GM12878 (cell line): ENCODE measurements around the gene PTPRN2. TPM values are rescaled to one million over a fixed set of nuclear protein-coding genes. Genes with fewer than 3 reads are reported as not detected.

Source experiments
- ATAC-seq: fragments of 200-7000 bp; cut with Tn5 transposase; 3 replicates; pipeline ENCODE4 v1.9.1; 2020; ENCODE audit warnings: mild to moderate bottlenecking, moderate library complexity
- BruUV-seq: library from RNA; stranded (reverse); fragments of 400-500 nt; replicated peaks from 2 replicates; lab custom pipeline; 2021; lab: Mats Ljungman, UMichigan
- CTCF ChIA-PET: fragments of 300-600 bp; sonication (Branson Sonifier 250); formaldehyde crosslinking; extraction: SDS; loops from one replicate; lab custom pipeline; 2021; ENCODE audit warnings: inconsistent platforms; lab: Yijun Ruan, JAX
- POLR2A ChIA-PET: fragments of 350-600 bp; formaldehyde crosslinking; extraction: SDS; loops from one replicate; lab custom pipeline; 2021; ENCODE audit warnings: inconsistent platforms; lab: Charles Lee
- RAD21 ChIA-PET: fragments of 300-600 bp; sonication (Branson Sonifier 250); formaldehyde crosslinking; loops from one replicate; lab custom pipeline; 2023; ENCODE audit warnings: antibody characterized with exemption; ENCODE audit not compliant: unreplicated experiment; lab: Charles Lee
- SMC1A ChIA-PET: fragments of 300-600 bp; sonication (Branson Sonifier 250); formaldehyde crosslinking; loops from one replicate; lab custom pipeline; 2023; ENCODE audit not compliant: unreplicated experiment, uncharacterized antibody; lab: Charles Lee
- DNase-seq: peaks from one replicate; pipeline ENCODE4 v3.0.0-alpha.2; 2011; ENCODE audit warnings: low read depth, low spot score
- FAIRE-seq: peaks from 3 replicates; lab custom pipeline; 2011; peaks lifted over from hg19 to GRCh38; lab: Jason Lieb, UNC
- H2AFZ ChIP-seq: 2 replicates; pipeline ENCODE4 v1.6.0; 2011; ENCODE audit warnings: low read depth, low read length, control low read depth; ENCODE audit not compliant: control insufficient read depth
- H3K27ac ChIP-seq: 2 replicates; pipeline ENCODE4 v1.5.1; 2011; ENCODE audit warnings: control low read depth; ENCODE audit not compliant: control insufficient read depth, insufficient read depth
- H3K27me3 ChIP-seq, 2 experiments: replicated peaks in 1 of 2; 2 replicates each; pipeline versions ENCODE4 v1.6.0 to v1.6.1; 2011; ENCODE audit warnings: low read length in 1 of 2; ENCODE audit not compliant: control insufficient read depth in 2 of 2, insufficient read depth in 2 of 2
- H3K36me3 ChIP-seq, 2 experiments: 2 replicates each; pipeline ENCODE4 v1.5.1; 2011; ENCODE audit warnings: low read length in 1 of 2; ENCODE audit not compliant: control insufficient read depth in 2 of 2, insufficient read depth in 2 of 2
- H3K4me1 ChIP-seq: 2 replicates; pipeline ENCODE4 v1.6.1; 2011; ENCODE audit warnings: mild to moderate bottlenecking, low read length, moderate library complexity, mixed read lengths; ENCODE audit not compliant: control insufficient read depth, insufficient read depth
- H3K4me2 ChIP-seq: 2 replicates; pipeline ENCODE4 v1.6.0; 2011; ENCODE audit warnings: control low read depth; ENCODE audit not compliant: control insufficient read depth, insufficient read depth
- H3K4me3 ChIP-seq: fragments of 200-600 bp; sonication (generic); 2 replicates; pipeline ENCODE4 v1.5.1; 2016
- H3K79me2 ChIP-seq: 2 replicates; pipeline ENCODE4 v1.6.0; 2011; ENCODE audit warnings: low read length; ENCODE audit not compliant: control insufficient read depth, insufficient read depth
- H3K9ac ChIP-seq: 2 replicates; pipeline ENCODE4 v1.8.0; 2011; ENCODE audit warnings: low read length, control low read depth, mixed read lengths; ENCODE audit not compliant: control insufficient read depth, insufficient read depth
- H3K9me3 ChIP-seq: replicated peaks from 3 replicates; pipeline ENCODE4 v1.5.1; 2011; ENCODE audit warnings: mild to moderate bottlenecking, low read length; ENCODE audit not compliant: control insufficient read depth, insufficient read depth
- H4K20me1 ChIP-seq: 2 replicates; pipeline ENCODE4 v1.6.0; 2011; ENCODE audit not compliant: control insufficient read depth, insufficient read depth
- CBX3 ChIP-seq: fragments of 200-600 bp; sonication (generic); IDR thresholded peaks from 2 replicates; pipeline ENCODE4 v1.6.1; 2016; ENCODE audit warnings: low read depth, borderline replicate concordance
- CREB1 ChIP-seq: IDR thresholded peaks from 2 replicates; pipeline ENCODE4 v1.6.1; 2012; ENCODE audit warnings: low read depth, mild to moderate bottlenecking, inconsistent platforms
- NR2C1 ChIP-seq: fragments of 450-650 bp; IDR thresholded peaks from 2 replicates; pipeline ENCODE4 v1.6.1; 2017; ENCODE audit warnings: antibody characterized with exemption, mild to moderate bottlenecking, moderate library complexity
- PML ChIP-seq: IDR thresholded peaks from 2 replicates; pipeline ENCODE4 v1.6.1; 2012; ENCODE audit warnings: low read length, inconsistent platforms
- POLR2A ChIP-seq: IDR thresholded peaks from 2 replicates; pipeline ENCODE4 v1.6.1; 2011; ENCODE audit warnings: low read depth, mild to moderate bottlenecking, low read length
- RBBP5 ChIP-seq: fragments of 200-600 bp; sonication (generic); conservative IDR thresholded peaks from 2 replicates; pipeline ENCODE4 v1.6.1; 2016
- SMAD1 ChIP-seq: fragments of 450-650 bp; IDR thresholded peaks from 2 replicates; pipeline ENCODE4 v1.6.1; 2018; ENCODE audit warnings: mild to moderate bottlenecking, low read depth; ENCODE audit not compliant: partially characterized antibody
- SP1 ChIP-seq: IDR thresholded peaks from one replicate; pipeline ENCODE4 v1.6.1; 2011; ENCODE audit warnings: low read depth, low read length
- ZNF217 ChIP-seq: fragments of 450-650 bp; IDR thresholded peaks from 2 replicates; pipeline ENCODE4 v1.6.1; 2017; ENCODE audit warnings: antibody characterized with exemption, mild to moderate bottlenecking
- WGBS: methylation state at CpG from one replicate; pipeline ENCODE4 v1.1.6; 2016; ENCODE audit warnings: low lambda C conversion rate; ENCODE audit not compliant: insufficient replicate concordance, insufficient coverage; ENCODE audit errors: missing lambda C conversion rate; 5-methylcytosine and 5-hydroxymethylcytosine counted together
- in situ Hi-C: fragments of 300-500 bp; cut with MboI; formaldehyde crosslinking; loops from 9 replicates; pipeline ENCODE4 v1.14.3; 2018; ENCODE audit warnings: mixed read lengths
- intact Hi-C: fragments of 100-400 bp; cut with micrococcal nuclease; formaldehyde crosslinking; loops from one replicate; pipeline ENCODE4 v1.14.2; 2022; ENCODE audit not compliant: unreplicated experiment
- polyA plus RNA-seq, 11 experiments: library from polyadenylated mRNA; depleted of rRNA in 4 of 11; unstranded in 6 of 11; stranded (reverse) in 5 of 11; fragments of >200 nt; fragmentation: Nextera tagmentation in 4 of 11; fragmentation: Illumina TruSeq in 1 of 11; extraction: Ambion mirVana in 4 of 11; extraction: Trizol in 1 of 11; gene quantifications; 1 replicate in 1 of 11; 2 replicates in 10 of 11; pipeline versions ENCODE4 v1.2.1 to v1.2.3, GENCODE V29; 2011 to 2016; ENCODE audit warnings: inconsistent platforms in 2 of 11, missing spikeins in 2 of 11, low read depth in 1 of 11
- total RNA-seq, 4 experiments: library from RNA; depleted of rRNA in 3 of 4; stranded (reverse); fragments of >200 nt in 3 of 4; fragmentation: Illumina TruSeq in 1 of 4; extraction: Trizol in 1 of 4; gene quantifications; 2 replicates each; pipeline versions ENCODE4 v1.2.1 to v1.2.3, GENCODE V29; 2013 to 2021
- TF ChIP-seq, protein P1 (sequence below): fragments of 450-650 bp; conservative IDR thresholded peaks from 2 replicates; pipeline ENCODE4 v1.6.1; 2017; ENCODE audit warnings: mild to moderate bottlenecking, moderate library complexity
- TF ChIP-seq, protein P2 (sequence below): fragments of 450-650 bp; IDR thresholded peaks from 2 replicates; pipeline ENCODE4 v1.6.1; 2016; ENCODE audit warnings: mild to moderate bottlenecking

The PTPRN2 gene
- total and polyA plus RNA-seq, 10 of the 15 experiments (the other 5 are each of a cell fraction or from before 2014, with no cell fraction given) = 5.4 TPM; not detected in 9

DNA sequence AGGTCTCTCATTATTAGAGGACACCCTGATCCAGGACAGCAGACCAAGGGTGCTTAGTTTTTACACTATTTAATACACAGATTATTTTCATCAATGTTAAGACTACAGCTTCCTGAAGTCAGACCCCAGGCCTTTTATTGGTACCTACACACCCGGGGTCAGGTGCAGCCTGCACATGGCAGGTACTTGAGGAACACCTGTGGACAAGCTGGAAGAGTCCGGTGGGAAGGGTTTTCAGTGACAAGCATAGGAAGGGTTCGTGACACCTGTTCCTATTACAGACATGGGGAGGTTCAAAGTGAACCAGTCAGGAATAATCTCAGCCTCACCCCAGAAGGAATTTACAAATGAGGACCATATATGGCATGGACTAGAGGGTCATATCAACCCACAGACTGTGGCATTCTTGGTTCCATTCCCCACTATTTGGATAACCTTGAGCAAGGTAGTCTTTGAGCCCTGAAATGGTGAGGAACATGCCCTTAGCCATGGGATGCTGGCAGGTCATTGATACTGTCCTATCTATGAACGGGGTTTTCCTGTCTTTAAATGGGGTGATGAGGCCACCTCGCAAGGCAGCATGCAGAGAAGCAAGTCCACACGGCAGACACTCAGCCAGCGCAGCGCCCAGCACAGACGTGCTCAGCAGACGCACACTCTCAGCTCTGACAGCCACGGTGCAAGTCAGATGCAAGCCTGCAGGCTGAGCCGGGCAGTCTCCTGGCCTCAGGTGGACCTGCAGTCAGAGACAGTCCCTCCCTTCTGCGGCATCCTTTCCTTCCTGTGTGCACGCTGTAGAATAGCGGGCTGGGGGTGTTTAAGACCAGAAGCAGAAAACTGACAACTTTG is 624.9 kb downstream of the PTPRN2 start:
- no peak for FAIRE-seq
- no peak overlapping the region for H3K27ac ChIP-seq
- no peak overlapping the region for H3K9ac ChIP-seq
- no peak overlapping the region for H2AFZ ChIP-seq
- 30% methylated on average over 15 of the region's 15 CpGs for WGBS
- H3K9me3 ChIP-seq = no peaks in the 10 kb centered on the region; the same call in 2 of the 3 replicates
- ChIA-PET RAD21 (no interaction called here), SMC1A (no interaction called here), POLR2A (no interaction called here), CTCF (no interaction called here)
- no TSS peak for BruUV-seq
- no peak overlapping the region for H3K4me2 ChIP-seq
- DNase-seq = no peak
- H3K4me1 ChIP-seq = no peaks in the 10 kb centered on the region
- H3K27me3 ChIP-seq = no peaks in the 10 kb centered on the region
- H3K79me2 ChIP-seq = no peaks in the 10 kb centered on the region
- no peaks in the 10 kb centered on the region for H3K36me3 ChIP-seq
- no peak for ATAC-seq
- intact Hi-C loops (no loop called here), in situ Hi-C loops (no loop called here)
- TF ChIP-seq CBX3 = no peak
- TF ChIP-seq SP1 = no peak
- TF ChIP-seq SMAD1 = no peak
- TF ChIP-seq NR2C1 = no peak
- TF ChIP-seq ZNF217 = no peak
- TF ChIP-seq POLR2A = no peak
- H3K4me3 ChIP-seq = no peak overlapping the region
- no peaks in the 10 kb centered on the region for H4K20me1 ChIP-seq

DNA sequence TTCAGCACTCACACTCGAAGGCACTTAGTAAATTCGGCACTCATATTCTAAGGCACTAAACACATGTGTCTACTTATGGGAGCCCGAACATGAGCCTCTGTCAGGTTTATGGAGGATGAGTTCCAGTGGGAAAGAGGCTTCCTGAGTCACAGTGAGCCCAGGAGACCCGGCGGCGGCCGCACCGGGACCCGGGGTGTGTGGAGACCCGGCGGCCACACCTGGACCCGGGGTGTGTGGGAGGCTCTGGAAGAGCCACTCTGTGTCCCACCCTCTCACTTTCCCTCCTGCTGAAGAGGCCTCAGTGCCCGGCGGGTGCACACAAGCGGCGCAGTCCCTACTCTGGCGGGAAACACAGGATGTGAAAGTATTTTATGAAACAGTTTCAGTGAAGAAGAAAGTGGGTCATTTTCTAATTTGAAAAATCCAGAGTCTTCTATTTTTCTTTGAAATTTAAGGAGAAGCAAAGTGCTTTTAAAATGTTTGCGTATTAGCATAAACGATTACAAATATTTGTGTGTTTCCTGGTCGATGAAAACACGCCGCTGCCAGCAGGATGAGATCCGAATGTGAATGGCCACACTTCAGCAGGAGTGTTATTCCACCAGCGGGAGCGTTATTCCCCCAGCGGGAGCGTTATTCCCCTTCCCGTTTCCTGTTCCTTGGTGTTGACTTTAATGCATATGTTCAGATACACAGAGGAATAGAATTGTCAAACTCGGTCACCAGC is 625.7 kb downstream of the PTPRN2 start:
- H3K4me1 ChIP-seq = no peaks in the 10 kb centered on the region
- H4K20me1 ChIP-seq = no peaks in the 10 kb centered on the region
- H3K4me2 ChIP-seq = no peak overlapping the region
- no peak overlapping the region for H3K4me3 ChIP-seq
- in situ Hi-C loops (no loop called here), intact Hi-C loops (no loop called here)
- SMC1A ChIA-PET = no interaction called here
- DNase-seq (no peak), ATAC-seq (no peak), FAIRE-seq (no peak)
- CTCF ChIA-PET = no interaction called here
- no peak overlapping the region for H3K27ac ChIP-seq
- BruUV-seq = no TSS peak
- TF ChIP-seq, protein P1, sequence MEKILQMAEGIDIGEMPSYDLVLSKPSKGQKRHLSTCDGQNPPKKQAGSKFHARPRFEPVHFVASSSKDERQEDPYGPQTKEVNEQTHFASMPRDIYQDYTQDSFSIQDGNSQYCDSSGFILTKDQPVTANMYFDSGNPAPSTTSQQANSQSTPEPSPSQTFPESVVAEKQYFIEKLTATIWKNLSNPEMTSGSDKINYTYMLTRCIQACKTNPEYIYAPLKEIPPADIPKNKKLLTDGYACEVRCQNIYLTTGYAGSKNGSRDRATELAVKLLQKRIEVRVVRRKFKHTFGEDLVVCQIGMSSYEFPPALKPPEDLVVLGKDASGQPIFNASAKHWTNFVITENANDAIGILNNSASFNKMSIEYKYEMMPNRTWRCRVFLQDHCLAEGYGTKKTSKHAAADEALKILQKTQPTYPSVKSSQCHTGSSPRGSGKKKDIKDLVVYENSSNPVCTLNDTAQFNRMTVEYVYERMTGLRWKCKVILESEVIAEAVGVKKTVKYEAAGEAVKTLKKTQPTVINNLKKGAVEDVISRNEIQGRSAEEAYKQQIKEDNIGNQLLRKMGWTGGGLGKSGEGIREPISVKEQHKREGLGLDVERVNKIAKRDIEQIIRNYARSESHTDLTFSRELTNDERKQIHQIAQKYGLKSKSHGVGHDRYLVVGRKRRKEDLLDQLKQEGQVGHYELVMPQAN = no peak
- no peak for TF ChIP-seq RBBP5
- TF ChIP-seq CREB1 = no peak
- TF ChIP-seq PML = no peak
- TF ChIP-seq, protein P2, sequence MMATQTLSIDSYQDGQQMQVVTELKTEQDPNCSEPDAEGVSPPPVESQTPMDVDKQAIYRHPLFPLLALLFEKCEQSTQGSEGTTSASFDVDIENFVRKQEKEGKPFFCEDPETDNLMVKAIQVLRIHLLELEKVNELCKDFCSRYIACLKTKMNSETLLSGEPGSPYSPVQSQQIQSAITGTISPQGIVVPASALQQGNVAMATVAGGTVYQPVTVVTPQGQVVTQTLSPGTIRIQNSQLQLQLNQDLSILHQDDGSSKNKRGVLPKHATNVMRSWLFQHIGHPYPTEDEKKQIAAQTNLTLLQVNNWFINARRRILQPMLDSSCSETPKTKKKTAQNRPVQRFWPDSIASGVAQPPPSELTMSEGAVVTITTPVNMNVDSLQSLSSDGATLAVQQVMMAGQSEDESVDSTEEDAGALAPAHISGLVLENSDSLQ = no peak
- H2AFZ ChIP-seq = no peak overlapping the region
- RAD21 ChIA-PET = no interaction called here
- no peak overlapping the region for H3K9ac ChIP-seq
- H3K79me2 ChIP-seq = no peaks in the 10 kb centered on the region
- WGBS = 61% methylated on average over 29 of the region's 29 CpGs
- no peaks in the 10 kb centered on the region; the same call in 2 of the 3 replicates for H3K9me3 ChIP-seq
- no peaks in the 10 kb centered on the region for H3K27me3 ChIP-seq
- no peaks in the 10 kb centered on the region for H3K36me3 ChIP-seq
- POLR2A ChIA-PET = no interaction called here
